HG03520 (cell line): ENCODE results near the gene IL6R.
"Not testable (repeated sequence)": the region's sequence is repeated elsewhere in the genome, so short reads cannot be mapped to it uniquely, and the experiment has no call there.

Experiments used
- ATAC-seq: cut with Tn5 transposase; IDR thresholded peaks from one replicate; pipeline ENCODE4 v1.9.1; 2021; ENCODE audit warnings: mild to moderate bottlenecking, moderate library complexity; ENCODE audit not compliant: unreplicated experiment

IL6R gene

DNA sequence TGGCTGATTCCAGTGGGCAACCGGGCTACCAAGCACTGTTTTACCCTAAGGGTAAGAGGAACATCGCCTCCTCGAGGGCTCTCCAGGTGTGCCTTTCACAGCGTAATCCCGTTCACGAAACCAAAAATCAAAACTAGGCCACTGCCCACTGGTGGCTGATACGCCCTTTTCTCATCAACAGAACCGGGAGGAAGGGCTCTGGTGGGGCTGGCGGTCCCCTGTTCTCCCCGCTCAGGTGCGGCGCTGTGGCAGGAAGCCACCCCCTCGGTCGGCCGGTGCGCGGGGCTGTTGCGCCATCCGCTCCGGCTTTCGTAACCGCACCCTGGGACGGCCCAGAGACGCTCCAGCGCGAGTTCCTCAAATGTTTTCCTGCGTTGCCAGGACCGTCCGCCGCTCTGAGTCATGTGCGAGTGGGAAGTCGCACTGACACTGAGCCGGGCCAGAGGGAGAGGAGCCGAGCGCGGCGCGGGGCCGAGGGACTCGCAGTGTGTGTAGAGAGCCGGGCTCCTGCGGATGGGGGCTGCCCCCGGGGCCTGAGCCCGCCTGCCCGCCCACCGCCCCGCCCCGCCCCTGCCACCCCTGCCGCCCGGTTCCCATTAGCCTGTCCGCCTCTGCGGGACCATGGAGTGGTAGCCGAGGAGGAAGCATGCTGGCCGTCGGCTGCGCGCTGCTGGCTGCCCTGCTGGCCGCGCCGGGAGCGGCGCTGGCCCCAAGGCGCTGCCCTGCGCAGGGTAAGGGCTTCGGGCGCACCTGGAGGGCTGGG, at the start of gene IL6R:
Gene IL6R, plus strand, starts transcription at position 360 of the 763 bp plus-strand sequence. Its CDS starts 287 bp downstream, at position 647.
- peak; percentile 40 for ATAC-seq

DNA sequence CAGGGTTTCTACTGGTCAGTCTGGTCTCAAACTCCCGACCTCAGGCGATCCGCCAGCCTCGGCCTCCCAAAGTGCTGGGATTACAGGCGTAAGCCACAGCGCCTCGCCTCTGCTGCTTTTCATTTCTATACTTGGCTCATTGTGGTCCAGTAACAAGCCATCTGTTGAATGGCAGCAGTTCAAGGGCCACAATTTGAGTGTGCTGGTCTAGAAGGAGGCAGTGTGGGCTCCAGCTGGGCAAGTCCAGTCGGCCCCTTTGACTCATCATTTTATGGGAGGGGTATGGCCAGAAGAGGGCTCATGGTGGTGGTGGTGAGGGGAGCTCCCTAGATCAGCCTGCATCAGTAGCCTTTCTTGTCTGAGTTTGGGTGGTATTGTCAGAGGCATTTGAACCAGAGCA, 46.6 kb upstream of the IL6R start:
- ATAC-seq: no peak

DNA sequence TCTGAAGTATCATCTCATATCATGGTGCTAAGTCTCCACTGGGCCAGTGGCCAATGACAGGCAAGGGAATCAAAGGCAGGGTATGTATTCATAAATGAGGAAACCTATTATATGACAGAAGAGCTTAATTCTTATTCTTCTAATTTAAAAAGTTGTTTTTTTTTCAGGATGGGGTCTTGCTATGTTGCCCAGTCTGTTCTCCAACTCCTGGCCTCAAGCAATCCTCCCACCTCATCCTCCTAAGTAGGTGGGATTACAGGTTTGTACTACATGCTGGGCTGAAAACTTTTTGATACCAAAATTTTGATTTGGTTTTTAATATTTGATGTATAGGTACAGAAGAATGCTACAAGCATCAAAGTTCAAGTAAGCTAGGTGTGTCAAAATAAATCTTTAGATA, 44.9 kb upstream of the IL6R start:
- ATAC-seq: no peak

DNA sequence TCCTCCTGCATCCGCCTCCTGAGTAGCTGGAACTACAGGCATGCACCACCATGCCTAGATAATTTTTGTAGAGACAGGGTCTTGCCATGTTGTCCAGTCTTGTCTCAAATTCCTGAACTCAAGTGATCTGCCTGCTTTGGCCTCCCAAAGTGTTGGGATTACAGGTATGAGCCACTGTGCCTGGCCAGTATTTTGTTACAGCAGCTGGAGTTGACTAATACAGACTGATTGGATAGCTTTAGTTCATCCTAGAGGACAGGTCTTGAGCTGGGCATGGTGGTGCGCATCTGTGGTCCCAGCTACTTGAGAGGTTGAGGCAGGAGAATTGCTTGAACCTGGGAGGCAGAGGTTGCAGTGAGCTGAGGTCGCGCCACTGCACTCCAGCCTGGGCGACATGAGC, 44.3 kb upstream of the IL6R start:
- not testable (repeated sequence) for ATAC-seq

DNA sequence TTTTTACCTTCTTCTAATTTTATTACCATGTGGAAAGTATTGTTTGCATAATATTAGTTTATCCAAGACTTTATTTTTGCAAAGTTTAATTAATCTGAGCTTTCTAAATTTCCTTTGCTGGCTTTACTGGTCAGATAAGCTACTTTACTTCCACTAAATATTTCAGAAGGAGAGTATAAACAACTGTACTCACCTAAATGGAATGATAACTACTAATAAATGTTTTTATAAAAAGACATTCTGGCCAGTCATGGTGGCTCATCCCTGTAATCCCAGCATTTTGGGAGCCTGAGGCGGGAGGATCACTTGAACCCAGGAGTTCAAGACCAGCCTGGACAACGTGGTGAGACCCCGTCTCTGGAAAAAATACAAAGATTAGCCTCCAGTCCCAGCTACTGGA, 43.8 kb upstream of the IL6R start:
- ATAC-seq: no peak

DNA sequence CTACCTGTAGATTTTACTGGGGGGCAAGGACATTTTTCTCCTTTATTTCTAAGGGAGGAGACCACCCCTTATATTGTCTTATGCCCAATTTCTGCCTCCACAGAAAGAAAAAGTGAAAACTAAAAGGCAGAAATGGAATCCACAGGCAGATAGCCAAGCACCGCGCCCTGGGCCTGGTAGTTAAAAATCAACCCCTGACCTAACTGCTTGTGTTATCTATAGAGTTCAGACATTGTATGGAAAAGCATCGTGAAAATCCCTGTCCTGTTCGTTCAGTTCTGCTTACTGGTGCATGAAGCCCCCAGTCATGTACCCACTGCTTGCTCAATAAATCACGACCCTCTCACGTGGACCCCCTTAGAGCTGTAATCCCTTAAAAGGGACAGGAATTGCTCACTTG, 33.7 kb upstream of the IL6R start:
- ATAC-seq: no peak

DNA sequence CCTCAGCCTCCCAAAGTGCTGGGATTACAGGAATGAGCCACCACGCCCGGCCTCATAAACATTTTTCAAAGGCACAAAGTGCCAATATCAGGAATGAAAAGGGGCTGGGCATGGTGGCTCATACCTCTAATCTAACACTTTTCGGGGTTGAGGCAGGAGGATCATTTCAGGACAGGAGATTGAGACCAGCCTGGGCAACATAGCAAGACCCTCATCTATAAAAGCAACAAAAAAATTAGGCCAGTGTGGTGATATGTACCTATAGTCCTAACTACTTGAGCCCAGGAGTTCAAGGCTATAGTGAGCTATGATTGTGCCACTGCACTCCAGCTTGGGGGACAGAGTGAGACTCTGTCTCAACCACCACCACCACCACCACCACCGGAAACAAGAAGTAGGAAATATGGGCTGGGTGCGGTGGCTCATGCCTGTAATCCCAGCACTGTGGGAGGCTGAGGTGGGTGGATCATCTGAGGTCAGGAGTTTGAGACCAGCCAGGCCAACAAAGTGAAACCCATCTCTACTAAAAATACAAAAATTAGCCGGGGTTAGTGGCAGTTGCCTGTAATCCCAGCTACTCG, 31.3 kb upstream of the IL6R start:
- ATAC-seq: not testable (repeated sequence)

DNA sequence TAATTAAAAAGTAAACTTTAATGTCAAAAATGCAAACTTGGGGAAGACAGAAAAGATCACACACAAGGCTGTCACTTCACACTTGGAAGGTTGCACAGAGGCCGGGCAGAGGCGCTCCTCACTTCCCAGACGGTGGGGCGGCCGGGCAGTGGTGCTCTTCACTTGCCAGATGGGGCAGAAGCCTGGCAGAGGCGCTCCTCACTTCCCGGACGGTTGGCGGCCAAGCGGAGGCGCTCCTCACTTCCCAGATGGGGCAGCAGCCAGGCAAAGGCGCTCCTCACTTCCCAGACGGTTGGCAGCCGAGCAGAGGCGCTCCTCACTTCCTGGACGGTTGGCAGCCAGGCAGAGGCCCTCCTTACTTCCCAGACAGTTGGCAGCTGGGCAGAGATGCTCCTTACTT, 25.8 kb upstream of the IL6R start:
- ATAC-seq: no peak

DNA sequence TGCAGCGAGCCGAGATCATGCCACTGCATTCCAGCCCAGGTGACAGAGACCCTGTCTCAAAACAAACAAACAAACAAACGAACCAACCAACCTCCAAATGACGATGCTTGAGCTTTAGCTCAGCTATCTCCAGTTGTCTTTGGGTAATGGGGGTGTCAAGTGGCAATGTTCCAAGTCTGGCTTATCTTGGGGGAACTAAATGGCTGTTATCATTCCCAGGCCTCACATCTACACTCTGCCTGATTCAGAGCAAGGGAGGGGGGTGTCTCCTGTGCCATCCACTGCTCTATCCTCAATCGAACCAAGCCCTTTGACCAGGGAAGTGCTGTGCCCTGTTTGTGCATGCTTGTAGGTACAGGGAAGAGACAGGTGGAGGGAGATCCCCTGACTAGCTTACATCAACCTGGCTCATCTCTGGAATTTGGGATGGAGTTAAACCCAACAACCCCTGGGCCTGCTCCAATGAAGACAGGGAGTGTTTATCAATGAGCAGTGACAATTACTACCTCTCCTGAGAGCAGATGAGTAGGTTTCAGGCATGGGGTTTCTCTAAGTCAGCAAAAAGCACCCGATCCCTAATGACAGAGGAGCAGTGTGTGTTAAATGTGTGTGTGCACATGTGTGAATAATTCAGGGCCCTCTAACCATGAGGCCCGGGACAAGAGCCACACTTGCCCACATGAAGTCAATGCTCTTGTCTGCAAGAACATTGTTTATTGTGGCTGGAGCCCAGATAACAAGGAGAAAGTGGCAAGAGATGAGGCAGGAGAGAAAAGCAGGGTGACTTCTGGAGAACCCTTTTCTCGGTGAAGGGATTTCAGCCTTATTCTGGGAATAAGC, 20.3 kb upstream of the IL6R start:
- ATAC-seq: no peak

DNA sequence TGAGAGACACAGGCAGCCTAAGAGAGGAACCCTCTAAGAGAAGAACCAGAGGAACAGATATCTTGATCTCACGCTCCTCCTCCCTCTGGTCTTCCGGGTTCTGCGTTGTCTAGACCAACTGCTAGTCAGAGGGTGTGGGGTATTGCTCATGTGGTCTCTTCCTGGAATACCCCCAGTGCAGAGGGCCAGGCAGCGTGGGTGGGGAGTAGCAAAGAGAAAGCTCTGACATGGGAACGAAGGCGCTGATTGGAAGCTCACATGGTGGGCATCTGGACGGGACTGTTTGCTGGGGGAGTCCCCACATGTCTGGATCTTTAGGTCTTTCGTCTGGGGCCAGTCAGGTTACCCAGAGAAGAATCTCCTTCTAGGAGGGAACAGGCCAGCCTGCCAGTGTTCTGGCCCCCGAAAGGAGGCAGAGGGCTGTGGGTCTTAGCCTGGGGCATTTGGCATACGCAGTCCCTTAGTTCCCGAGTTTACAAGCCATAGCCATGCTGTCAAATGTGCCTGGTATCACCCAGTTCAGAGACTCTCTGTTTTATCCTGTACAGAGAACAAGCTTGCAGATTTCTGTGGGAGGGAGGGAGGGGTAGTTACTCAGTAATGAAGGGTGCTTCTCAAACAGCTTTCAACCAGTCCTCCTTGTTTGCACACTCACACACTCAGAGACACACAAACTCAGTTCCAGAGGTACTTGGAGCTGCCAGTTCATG, 18.3 kb upstream of the IL6R start:
- ATAC-seq: peak; percentile 77

DNA sequence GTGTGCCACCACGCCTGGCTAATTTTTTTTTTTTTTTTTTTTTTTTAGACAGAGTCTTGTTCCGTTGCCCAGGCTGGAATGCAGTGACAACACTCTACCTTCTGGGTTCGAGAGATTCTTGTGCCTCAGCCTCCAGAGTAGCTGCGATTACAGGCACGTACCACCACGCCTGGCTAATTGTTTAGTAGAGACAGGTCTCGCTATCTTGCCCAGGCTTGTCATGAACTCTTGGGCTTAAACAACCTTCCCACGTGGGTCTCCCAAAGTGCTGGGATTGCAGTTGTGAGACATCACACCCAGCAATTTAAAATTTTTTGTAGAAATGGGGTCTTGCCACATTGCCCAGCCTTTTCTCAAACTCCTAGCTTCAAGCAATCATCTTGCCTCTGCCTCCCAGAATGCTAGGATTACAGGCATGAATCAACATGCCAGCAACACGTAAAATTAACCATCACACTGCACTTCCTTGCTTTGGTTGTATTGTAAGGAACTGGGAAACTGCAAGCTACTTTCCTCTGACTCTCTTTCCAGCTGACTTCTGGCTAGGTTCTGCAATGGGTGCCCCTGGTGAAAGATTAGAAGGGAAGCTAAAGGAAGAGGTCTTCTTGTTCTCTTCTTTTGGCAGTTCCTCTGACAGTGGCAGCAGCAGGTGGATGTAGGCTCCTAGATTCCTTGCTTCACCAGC, 13.9 kb upstream of the IL6R start:
- no peak for ATAC-seq

DNA sequence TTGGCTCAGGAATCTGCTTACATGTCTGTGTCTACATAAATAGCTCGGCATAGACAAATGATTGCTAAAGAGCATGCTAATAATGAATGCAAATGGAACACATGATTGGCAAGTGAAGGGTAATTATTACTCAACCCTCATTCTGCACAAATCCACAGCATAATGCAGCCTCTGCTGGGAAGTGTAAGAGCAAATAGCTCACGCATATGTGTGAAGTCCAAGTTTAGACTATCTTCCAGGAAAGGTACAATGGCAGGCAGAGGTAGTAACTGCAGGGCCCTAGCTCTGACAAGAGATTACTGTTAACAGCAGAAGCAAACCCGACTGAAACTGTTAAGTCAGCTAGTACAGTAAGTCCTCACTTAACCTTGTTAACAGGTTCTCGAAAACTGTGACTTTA, 7.0 kb upstream of the IL6R start:
- no peak for ATAC-seq

DNA sequence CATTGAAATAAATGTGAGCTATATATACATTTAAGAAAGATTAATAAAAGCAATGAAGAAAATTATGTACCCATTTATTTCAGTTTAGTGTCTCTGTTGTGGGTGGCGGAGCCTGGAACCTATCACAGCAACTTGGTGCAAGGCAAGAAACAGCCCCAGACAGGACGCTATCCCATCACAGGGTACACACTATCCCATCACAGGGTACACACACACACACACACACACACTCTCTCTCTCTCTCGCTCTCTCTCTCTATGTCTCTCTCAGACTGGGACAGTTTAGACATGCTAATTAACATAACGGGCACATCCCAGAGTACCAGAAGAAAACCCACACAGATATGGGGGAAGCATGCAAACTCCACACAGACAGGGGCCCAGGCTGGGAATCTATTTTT, 6.5 kb upstream of the IL6R start:
- ATAC-seq: no peak

DNA sequence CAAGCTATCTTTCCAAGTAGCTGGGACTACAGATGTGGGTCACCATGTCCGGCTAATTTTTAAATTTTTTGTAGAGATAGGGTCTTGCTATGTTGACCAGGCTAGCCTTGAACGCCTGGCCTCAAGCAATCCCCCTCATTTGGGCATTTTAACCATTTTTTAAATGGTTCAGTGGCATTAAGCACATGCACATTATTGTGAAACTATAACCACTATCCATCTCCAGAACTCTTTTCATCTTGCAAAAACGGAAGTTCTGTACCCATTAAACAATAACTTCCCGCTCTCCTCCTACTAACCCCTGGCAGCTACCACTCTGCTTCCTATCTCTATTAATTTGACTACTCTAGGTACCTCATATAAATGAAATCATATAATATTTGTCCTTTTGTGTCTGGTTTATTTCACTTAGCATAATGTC, 4.8 kb upstream of the IL6R start:
- ATAC-seq: no peak

DNA sequence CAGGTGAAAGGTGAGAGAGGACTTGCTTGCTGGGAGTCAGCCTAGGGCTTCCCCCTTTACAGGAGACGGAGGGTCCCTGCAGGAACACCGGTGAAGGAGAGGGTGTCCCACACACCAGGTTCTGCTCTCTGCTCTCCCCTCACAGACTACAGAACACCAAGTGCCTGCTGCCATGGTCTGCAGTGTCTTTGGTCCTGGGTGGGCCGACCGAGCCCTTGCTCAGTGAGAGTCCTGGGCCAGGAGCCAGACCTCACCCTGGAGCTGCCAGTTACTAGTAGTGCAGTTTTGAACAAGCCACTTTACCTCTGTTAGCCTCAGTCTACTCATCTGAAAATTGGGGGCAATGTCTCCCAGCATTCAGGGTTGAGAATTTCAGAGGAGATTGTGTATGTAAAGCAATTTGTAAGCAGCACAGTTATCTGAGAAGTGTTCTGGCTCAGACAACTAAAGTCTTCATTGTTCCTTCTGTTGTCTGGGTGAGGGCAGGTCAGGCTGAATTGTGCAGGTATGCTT, 2.7 kb upstream of the IL6R start:
- no peak for ATAC-seq

DNA sequence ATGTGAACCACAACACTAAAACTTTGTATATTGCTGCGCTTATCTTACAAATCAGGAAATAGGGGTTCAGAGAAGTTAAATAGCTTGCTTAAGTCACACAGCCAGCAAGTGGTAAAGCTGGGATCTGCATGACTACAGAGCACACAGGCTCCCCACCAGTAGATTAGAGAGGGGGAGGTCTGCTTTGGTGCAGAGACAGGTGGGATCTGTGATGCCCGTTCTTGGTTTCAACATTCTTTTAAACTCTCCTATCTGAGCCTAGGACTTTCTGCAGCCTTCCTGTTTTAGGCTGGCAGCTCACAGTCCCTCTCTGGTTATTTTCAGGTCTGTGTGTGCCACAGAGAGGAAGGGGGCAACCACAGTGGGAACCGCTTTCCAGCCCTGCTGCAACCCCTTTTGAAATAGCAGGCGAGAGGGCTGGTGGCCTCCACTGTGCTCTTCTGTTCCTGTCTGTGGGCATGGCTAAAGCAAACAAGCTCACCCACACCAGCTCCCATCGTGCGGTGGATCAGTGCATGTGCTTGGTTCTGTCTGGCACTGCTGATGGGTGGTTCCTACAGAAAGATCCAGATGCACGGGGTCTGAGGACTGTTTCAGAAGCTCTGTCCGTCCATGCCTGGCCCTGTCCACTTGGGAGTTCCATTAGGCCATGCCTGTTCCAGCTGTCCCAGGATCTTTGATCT, 1.7 kb upstream of the IL6R start:
- no peak for ATAC-seq

DNA sequence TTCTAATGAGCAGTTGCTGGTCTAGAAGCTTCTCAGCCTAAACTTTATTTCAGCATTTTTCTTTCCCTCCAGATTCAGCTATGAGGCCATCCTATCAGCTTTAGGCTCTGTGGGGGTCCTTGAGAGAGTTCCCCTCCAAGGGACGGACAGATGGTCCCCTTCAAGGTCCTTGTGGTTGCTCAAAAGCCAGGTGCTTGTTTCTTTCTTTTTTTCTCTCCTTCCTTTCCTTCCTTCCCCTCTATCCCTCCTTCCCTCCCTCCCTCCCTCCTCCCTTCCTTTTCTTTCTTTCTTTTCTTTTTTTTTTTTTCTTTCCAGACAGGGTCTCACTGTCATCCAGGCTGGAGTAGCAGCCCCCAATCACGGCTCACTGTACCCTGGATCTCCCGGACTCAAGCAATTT, 1.2 kb upstream of the IL6R start:
- no peak for ATAC-seq

DNA sequence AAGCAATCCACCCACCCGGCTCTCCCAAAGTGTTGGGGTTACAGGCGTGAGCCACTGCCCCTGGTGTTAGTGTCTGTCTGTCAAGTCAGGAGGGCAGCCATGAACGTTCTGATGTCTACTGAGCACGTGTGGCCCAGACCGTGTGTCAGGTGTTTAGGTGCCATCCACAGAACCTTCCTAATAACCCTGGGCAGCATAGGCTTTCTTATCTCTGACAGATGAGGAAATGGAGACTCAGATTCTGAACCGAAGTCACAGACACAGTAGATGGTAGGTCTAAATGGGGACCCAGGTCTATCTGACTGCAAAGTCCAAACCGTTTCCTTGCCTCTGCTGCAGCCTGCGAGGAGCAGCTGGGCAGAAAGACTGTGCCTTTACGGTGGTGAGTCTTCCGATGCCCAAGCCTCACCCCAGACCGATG, 622 bp upstream of the IL6R start:
- no peak for ATAC-seq

DNA sequence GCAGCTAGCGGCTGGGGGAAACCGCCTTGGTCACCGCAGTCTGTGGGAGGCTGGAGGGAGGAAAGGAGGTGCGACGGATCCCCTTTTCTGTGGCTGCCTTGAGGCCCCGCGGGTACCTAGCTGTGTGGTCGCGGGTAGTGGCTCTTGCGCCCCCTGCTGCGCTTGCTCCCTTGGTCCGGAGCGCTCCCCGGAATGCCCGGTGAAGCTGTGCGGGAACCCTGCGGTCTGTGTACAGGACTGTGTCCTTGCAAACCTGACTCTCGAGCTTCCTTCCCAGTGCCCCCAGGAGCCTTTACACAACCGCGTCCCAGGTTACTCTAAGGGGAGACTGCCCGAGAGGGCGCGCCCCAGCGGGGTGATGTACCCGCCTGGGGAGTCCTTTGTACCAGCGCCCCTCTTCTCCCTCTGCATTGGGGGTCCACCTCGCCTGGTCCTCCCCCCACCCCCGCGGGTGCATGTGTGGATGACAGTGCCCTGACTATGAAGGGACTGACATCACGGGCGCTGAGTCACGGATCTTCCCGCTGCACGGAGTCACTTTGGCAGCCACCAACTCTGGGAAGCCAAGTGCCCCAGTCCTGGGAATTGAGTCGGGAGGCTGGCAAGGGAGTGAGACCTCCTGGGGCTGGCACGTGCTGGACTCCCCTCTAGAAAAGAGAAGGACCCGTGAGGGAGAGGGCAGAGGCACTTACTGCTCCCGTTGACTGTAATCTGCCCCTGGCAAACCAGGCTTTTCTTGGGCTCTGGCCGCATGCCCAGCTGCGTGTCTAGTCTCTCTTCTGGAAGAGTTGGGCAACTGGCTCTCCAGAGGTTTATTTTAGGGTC, 816 bp downstream of the IL6R start:
- ATAC-seq: peak; percentile 16
